GM18505 (cell line): ENCODE data around the gene FAM168B.

ENCODE experiments used
- ATAC-seq: cut with Tn5 transposase; IDR thresholded peaks from one replicate; pipeline ENCODE4 v1.9.1; 2021; ENCODE audit not compliant: unreplicated experiment
- POLR2A ChIP-seq: IDR thresholded peaks from 4 replicates; pipeline ENCODE4 v1.6.1; 2011; ENCODE audit warnings: borderline replicate concordance; ENCODE audit not compliant: insufficient read depth, insufficient read length; ENCODE audit errors: extremely low read depth

FAM168B gene

DNA sequence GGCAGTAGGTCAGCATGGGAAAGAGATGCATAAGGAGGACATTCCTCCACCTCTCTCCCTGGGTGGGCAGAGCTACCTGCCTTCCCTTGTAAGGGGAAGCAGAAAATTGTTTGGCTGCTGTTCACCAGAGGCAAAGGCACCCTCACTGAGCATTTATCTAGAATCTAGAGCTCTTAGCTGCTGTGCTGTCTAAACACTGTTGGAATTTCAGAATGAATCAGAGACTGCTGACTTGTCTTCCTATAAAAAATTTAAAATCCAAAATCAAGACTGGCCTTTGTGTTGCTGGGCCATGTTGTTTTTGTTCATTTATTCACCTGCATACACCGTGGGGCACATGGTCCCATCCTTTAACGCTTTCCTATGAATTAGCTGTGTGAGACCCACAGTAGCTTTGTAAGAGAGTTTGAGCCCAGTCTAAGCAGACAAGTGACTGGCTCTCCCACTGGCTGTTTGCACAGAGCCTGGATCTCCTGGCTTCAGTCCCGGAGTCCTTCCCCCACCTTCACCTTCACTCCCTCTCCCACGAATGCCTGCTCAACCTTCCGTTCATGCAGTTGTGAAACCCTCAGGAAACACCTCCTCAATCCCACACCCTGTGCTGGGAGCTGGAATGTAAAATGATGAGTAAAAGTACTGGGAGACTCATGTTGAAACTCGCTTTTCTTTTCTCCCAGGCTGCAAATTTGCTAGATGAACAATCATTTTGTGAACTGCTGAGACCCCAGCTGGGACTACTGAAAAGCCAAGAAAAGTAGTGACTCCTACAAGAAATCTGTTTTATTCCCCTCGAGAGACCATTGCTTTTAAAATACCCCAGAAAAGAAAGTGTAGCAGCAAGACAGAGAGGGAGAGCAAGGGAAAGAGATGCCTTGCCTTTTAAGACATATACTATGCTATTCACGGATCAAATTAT lies 76.2 kb downstream of the FAM168B start:
- no peak for ATAC-seq

DNA sequence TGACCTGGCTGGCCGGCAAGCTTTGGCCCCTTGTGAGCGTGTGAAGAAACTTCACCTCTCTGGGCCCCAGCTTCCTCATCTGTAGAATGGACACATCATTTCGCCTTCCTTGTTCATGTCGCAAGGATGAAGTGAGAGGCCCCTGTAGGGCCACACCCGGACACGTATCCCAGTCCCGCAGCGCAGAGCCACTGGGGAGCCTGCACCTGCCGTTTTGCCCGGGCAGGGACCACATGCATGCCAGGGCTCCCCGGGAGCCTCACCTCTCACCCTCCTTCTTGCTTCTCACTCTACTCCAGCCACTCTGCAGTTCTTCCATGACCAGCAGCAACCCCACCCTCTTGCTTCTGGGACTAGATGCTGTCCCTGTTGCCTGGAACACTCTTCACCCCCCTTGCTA lies 77.5 kb downstream of the FAM168B start:
- TF ChIP-seq POLR2A = no peak
- no peak for ATAC-seq

More for the DNA sequence above, 76.2 kb downstream of the FAM168B start:
- no peak for TF ChIP-seq POLR2A

DNA sequence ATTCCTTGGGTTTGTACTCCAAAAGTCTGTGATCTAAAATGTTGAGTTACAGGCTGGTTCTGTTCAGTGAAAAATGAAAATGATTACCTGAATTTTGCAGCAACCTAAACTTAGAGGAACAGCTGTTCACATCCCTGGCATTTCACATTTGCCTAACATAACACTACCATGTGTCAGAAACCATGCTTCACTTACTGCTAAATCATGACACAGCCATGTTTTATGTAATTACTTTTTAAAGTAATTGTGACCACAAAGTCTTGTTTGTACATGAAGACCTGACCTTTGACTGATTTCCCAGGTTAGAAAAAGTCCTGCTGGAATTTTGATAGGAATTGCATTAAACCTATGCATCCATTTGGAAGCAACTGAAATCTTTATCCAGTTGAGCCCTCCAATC lies 79.1 kb downstream of the FAM168B start:
- no peak for ATAC-seq
- no peak for TF ChIP-seq POLR2A

DNA sequence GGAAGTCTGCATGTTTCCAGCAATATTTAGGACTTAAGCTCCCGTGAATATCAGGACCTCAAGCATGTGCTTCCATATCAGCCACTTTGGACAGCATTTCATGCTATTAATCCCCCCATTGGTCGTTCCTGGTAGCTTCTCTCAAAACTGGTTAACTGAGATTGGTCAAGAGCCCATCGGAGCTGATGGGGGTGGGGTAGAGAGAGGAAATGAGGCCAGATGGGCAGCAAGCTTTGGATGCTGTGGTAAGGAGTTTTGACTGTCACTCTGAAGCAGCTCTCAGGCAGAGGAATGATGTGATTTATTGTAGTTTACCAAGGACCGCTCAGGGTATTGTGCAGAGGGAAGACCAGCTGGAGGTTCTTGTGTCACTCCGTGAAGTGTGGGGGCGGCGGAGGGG lies 81.8 kb downstream of the FAM168B start:
- no peak for ATAC-seq
- TF ChIP-seq POLR2A = no peak

DNA sequence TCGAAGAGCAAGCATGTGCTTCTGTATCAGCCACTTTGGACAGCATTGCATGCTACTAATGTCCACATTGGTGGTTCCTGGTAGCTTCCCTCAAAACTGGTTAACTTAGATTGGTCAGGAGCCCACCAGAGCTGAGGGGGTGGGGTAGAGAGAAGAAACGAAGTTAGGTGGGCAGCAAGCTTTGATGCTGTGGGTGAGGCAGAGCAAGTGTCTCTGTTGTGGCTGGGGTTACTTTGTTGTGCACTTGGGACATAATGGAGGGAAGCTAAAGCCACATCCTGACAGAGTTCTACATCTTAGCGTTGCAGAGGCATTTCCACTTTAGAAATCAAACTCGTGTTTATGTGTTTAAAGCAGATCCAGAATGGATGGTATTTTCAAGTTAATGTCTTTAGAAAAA lies 82.7 kb downstream of the FAM168B start:
- no peak for ATAC-seq
- TF ChIP-seq POLR2A = no peak

DNA sequence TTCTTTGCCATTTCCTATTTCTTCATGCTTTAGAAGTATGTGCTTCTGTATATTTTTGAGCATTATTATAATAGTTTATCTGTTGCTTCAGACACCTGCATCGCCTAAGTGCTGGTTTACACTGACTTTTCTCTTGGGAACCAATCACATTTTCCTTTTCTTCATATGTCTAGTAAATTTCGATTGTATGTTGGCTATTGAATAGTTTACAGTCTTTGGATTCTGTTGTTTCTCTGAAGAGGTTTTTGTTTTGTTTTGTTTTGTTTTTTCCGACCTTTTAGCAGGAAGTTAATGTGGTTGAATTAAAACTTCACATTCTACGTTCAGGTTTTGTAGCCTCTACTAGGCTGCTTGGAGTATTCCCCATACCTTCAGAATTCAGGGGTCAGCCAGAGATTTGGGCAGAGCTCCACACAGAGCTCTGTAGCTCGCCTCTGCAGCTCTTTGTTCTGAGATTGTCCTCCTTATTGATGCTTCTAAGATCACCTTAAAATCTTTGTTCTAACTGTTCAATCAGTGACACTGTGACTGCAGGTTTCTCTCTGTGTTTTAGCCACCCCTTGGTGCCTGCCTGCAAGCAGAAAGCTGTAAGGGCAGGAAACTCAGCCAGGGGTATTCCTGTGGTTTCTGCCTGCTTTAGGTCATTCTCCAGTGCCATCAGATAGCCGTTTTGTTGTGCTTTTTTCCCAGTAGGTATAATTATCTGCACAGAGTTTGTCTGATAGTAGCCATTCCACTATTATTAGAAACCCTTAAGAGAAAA lies 83.4 kb downstream of the FAM168B start:
- ATAC-seq = no peak
- TF ChIP-seq POLR2A = no peak

DNA sequence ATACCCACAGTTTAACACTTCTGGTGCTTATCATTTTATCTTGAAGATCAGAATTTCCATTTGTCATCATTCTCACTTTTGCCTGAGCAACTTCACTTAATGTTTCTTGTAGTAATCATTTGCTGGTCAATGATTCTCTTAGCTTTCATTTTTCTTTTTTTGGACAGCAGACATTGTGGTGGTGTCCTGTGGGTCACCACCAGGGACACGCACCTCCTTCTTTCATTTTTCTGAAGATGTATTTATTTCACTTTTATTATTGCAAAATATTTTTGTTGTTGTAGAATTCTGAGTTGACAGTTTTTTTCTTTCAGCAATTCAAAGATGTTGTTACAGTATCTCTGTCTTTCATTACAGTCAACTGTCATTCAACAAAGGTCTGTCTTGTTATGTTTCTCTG lies 84.3 kb downstream of the FAM168B start:
- no peak for ATAC-seq
- TF ChIP-seq POLR2A = no peak

DNA sequence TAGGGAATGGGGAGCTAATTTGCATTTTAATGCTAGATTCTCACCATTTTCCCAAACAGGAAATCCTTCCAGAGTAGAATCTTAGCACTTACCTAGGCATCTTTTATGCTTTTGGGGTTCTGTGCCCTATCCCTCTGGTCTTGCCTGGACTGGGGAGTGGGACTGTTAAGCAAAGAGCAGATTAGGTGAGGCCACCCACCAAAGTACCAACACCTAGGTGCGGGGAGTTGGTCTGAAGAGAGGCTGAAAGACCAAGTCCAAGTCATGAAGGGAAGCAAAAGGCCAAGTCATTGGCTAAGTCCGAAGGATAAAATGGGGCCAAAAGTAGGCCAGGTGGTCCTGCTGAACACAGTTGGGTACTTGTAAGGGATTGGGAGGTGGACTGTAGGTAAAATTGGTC lies 86.7 kb downstream of the FAM168B start:
- ATAC-seq = no peak
- TF ChIP-seq POLR2A = no peak

DNA sequence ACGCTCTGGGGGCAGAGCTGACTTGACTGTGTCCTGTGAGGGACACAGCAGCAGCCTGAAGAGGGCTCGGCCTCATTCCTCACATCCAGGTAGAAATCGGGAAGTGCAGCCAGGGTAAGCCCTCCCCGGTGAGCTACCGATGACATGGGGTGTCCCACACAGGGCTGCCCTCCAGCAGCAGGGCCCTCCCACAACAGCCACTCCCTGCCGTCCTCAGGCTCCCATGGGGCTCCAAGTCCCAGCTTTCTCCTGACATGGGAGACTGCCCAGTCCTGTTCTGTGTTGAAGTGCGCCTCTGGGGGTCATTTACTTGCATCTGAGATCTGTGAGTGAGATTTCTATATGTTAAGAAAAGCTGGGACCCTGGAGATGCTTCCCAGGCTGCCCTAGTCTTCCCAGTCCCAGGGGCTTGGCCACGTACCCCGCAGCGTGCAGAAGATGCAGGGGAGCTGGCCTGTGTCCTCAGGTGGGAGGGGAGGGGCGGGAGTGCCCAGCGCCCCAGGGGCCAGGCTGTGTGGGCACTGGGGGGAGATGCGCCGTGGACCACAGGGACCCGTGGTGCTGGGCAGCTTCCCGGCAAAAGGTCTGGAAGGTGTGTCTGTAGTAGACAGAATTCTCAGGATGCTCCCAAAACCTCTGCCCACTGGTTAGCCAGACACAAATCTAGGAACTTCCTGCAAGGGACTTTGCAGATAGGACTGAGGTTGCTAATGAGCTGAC lies 87.9 kb downstream of the FAM168B start:
- ATAC-seq = no peak
- TF ChIP-seq POLR2A = no peak

DNA sequence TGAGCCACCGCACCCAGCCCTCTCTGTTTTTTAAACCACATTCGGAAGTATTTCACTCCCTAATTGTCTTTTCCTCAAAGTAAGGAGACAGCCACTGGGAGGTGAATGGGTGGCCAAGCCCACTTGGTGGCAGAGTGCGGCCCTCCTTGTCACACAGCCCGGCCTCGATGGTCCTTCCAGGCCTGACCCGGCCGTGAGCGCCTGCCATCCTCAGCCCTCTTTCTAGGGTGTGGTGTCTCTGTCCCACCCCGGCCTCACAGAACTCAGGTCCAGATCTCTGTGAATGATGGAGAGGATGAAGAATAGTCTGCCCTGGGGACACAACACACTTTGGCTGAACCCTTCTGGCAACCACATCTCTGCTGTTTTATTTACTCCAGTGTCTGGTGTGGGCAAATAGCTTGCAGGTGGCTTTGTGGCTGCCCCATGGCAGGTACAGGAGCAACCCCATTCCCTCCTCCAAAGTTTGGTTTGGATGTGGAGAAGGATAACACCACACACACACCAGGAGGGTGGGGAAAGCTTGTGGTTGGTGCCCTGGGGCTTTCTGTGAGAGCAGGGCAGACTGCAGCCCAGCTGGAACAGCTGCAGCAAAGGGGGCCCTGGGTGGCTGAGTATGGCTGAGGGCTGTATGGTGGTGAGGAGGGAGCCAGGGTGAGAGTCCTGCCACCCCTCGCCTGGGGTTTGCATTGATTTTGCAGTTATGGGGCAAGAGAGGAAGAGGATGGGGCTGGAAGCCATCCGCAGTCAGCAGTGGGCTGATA lies 88.6 kb downstream of the FAM168B start:
- no peak for ATAC-seq
- no peak for TF ChIP-seq POLR2A

DNA sequence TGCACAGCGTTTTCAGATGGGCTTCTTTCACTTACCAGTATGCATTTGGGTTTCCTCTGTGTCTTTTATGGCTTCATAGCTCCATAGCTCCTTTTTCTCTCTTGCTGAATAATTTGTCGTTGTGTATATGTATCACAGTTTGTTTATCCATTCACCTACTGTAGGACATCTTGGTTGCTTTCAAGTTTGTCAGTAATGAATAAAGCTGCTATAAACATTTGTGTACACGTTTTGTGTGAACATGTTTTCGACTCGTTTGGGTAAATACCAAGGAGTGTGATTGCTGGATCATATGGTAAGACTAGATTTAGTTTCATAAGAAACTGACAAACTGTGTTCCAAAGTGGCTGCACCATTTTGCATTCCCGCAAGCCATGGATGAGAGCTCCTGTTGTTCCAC lies 94.7 kb downstream of the FAM168B start:
- no peak for TF ChIP-seq POLR2A
- ATAC-seq = no peak
